ENCODE measurements around the gene MED29.

DNA sequence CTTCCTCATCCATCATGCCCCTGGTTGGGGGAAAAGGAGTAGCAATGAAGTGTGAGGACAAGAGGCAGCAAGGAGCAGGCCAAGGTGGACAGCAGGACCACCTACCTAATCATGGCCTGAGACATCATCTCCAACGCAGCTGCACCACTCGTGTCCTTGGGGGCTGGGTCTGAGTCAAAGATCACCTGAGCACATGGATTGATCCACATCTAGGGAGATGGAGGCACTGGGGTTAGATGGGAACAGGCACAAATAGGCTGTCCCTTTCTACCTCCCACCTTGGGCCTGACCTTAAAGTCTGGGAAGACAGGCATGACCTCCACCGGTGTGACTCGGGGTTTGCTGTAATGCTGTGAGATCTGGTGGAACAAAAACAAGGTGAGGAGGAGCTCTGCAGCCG, 2.5 kb upstream of the MED29 start:
- TF ChIP-seq, protein P1, sequence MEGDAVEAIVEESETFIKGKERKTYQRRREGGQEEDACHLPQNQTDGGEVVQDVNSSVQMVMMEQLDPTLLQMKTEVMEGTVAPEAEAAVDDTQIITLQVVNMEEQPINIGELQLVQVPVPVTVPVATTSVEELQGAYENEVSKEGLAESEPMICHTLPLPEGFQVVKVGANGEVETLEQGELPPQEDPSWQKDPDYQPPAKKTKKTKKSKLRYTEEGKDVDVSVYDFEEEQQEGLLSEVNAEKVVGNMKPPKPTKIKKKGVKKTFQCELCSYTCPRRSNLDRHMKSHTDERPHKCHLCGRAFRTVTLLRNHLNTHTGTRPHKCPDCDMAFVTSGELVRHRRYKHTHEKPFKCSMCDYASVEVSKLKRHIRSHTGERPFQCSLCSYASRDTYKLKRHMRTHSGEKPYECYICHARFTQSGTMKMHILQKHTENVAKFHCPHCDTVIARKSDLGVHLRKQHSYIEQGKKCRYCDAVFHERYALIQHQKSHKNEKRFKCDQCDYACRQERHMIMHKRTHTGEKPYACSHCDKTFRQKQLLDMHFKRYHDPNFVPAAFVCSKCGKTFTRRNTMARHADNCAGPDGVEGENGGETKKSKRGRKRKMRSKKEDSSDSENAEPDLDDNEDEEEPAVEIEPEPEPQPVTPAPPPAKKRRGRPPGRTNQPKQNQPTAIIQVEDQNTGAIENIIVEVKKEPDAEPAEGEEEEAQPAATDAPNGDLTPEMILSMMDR (IDR thresholded peaks at IDR 0.05): no peak
- TF ChIP-seq EZH2 (IDR thresholded peaks at IDR 0.05; ENCODE audit: borderline replicate concordance, insufficient read depth, low read depth, low read length, poor library complexity, severe bottlenecking): no peak

Data from B cell (primary cell).